ENCODE results near the gene COQ8A. TPM values are rescaled to one million over a fixed set of nuclear protein-coding genes. Genes with fewer than 3 reads are reported as not detected.

Gene COQ8A
- total and polyA plus RNA-seq, 10 of the 15 experiments (the other 5 are each of a cell fraction or from before 2014, with no cell fraction given) = 0.72 to 24.8 (median 12.1) TPM

GRCh38 chr1:226981838-226982237 is 41.7 kb downstream of the COQ8A start:
- H3K9me3 ChIP-seq (replicated peaks; ENCODE audit: control insufficient read depth, insufficient read depth, low read length) = no peaks in the 10 kb centered on the region
- in situ Hi-C loops (cut with MboI) (no loop called here), intact Hi-C loops (cut with micrococcal nuclease; ENCODE audit: unreplicated experiment) (no loop called here)
- ATAC-seq = no peak
- H3K4me2 ChIP-seq (ENCODE audit: control insufficient read depth, insufficient read depth) = no peak overlapping the region
- no peaks in the 10 kb centered on the region for H3K79me2 ChIP-seq (ENCODE audit: control insufficient read depth, insufficient read depth, low read length)
- no peaks in the 10 kb centered on the region for H3K4me1 ChIP-seq (ENCODE audit: control insufficient read depth, insufficient read depth, low read length)
- ChIA-PET SMC1A (ENCODE audit: uncharacterized antibody, unreplicated experiment) (no interaction called here), RAD21 (ENCODE audit: unreplicated experiment) (no interaction called here), POLR2A (no interaction called here), CTCF (no interaction called here)
- BruUV-seq (replicated peaks) = no TSS peak
- no peak overlapping the region for H3K9ac ChIP-seq (ENCODE audit: control insufficient read depth, insufficient read depth, low read length)
- H3K27ac ChIP-seq (ENCODE audit: control insufficient read depth, insufficient read depth) = no peak overlapping the region
- no peaks in the 10 kb centered on the region for H3K27me3 ChIP-seq (replicated peaks in 1 of 2; ENCODE audit: control insufficient read depth in 2 of 2, insufficient read depth in 2 of 2, low read length in 1 of 2)
- peaks cover 2% of the 10 kb centered on the region in 2 experiments; a peak in 3 of 4 replicates for H3K36me3 ChIP-seq (ENCODE audit: control insufficient read depth in 2 of 2, insufficient read depth in 2 of 2, low read length in 1 of 2)
- H2AFZ ChIP-seq (ENCODE audit: control insufficient read depth, low read depth, low read length) = no peak overlapping the region
- FAIRE-seq = no peak
- no peak overlapping the region for H3K4me3 ChIP-seq
- no peak for TF ChIP-seq E2F4 (IDR thresholded peaks at IDR 0.05; ENCODE audit: low read depth, low read length)
- TF ChIP-seq HDAC6 (IDR thresholded peaks at IDR 0.05; ENCODE audit: unreplicated experiment) = no peak
- no peak for TF ChIP-seq POLR2AphosphoS5 (IDR thresholded peaks at IDR 0.05; ENCODE audit: low read length)
- no peak for TF ChIP-seq HDAC2 (IDR thresholded peaks at IDR 0.05)
- no peak for TF ChIP-seq ZNF622 (IDR thresholded peaks at IDR 0.05)
- no peak for DNase-seq (ENCODE audit: low read depth, low spot score)
- no peaks in the 10 kb centered on the region for H4K20me1 ChIP-seq (ENCODE audit: control insufficient read depth, insufficient read depth)
- WGBS (ENCODE audit: insufficient coverage, insufficient replicate concordance, low lambda C conversion rate, missing lambda C conversion rate) = 76% methylated on average over 18 of the region's 18 CpGs

- DNase-seq (ENCODE audit: low read depth, low spot score) (no peak), ATAC-seq (no peak), FAIRE-seq (no peak)
- H3K4me2 ChIP-seq (ENCODE audit: control insufficient read depth, insufficient read depth) = no peak overlapping the region
- no peak overlapping the region for H3K27ac ChIP-seq (ENCODE audit: control insufficient read depth, insufficient read depth)
- H3K9ac ChIP-seq (ENCODE audit: control insufficient read depth, insufficient read depth, low read length) = no peak overlapping the region
- ChIA-PET SMC1A (ENCODE audit: uncharacterized antibody, unreplicated experiment) (no interaction called here), CTCF (interaction anchor here (0.7 kb wide), 1 partner anchor 435 kb away, joined by 3 read pairs; no protein-coding TSS in a partner anchor), POLR2A (no interaction called here), RAD21 (ENCODE audit: unreplicated experiment) (interaction anchor here (1.3 kb wide), 1 partner anchor 12 kb away, joined by 3 read pairs; no protein-coding TSS in a partner anchor)
- no peak overlapping the region for H2AFZ ChIP-seq (ENCODE audit: control insufficient read depth, low read depth, low read length)
- peaks cover 2 to 3% of the 10 kb centered on the region in 2 experiments; a peak in 3 of 4 replicates for H3K36me3 ChIP-seq (ENCODE audit: control insufficient read depth in 2 of 2, insufficient read depth in 2 of 2, low read length in 1 of 2)
- no peaks in the 10 kb centered on the region for H4K20me1 ChIP-seq (ENCODE audit: control insufficient read depth, insufficient read depth)
- H3K4me1 ChIP-seq (ENCODE audit: control insufficient read depth, insufficient read depth, low read length) = no peaks in the 10 kb centered on the region
- TF ChIP-seq ELK1 (IDR thresholded peaks at IDR 0.05; ENCODE audit: low read depth, low read length) (no peak), POLR2A (IDR thresholded peaks at IDR 0.05; ENCODE audit: low read depth, low read length) (no peak), WRNIP1 (IDR thresholded peaks at IDR 0.05; ENCODE audit: borderline replicate concordance, low read depth, low read length) (no peak), BCL3 (IDR thresholded peaks at IDR 0.05; ENCODE audit: borderline replicate concordance, insufficient read depth, low read depth, low read length, poor library complexity, severe bottlenecking) (no peak)
- in situ Hi-C loops (cut with MboI) = no loop called here
- no peaks in the 10 kb centered on the region for H3K9me3 ChIP-seq (replicated peaks; ENCODE audit: control insufficient read depth, insufficient read depth, low read length)
- no peak overlapping the region for H3K4me3 ChIP-seq
- intact Hi-C loops (cut with micrococcal nuclease; ENCODE audit: unreplicated experiment) = no loop called here
- H3K79me2 ChIP-seq (ENCODE audit: control insufficient read depth, insufficient read depth, low read length) = no peaks in the 10 kb centered on the region
- BruUV-seq (replicated peaks) = no TSS peak
- H3K27me3 ChIP-seq (replicated peaks in 1 of 2; ENCODE audit: control insufficient read depth in 2 of 2, insufficient read depth in 2 of 2, low read length in 1 of 2) = no peaks in the 10 kb centered on the region
- 88% methylated on average over 31 of the region's 31 CpGs for WGBS (ENCODE audit: insufficient coverage, insufficient replicate concordance, low lambda C conversion rate, missing lambda C conversion rate)
These were observed 42.5 kb downstream of the COQ8A start for GRCh38 chr1:226982451-226983177.

Data from GM12878 (cell line).